Measurements from ENCODE around the gene OMP.
"Not testable (repeated sequence)": the region's sequence is repeated elsewhere in the genome, so short reads cannot be mapped to it uniquely, and the experiment has no call there.

OMP gene, protein sequence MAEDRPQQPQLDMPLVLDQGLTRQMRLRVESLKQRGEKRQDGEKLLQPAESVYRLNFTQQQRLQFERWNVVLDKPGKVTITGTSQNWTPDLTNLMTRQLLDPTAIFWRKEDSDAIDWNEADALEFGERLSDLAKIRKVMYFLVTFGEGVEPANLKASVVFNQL

DNA sequence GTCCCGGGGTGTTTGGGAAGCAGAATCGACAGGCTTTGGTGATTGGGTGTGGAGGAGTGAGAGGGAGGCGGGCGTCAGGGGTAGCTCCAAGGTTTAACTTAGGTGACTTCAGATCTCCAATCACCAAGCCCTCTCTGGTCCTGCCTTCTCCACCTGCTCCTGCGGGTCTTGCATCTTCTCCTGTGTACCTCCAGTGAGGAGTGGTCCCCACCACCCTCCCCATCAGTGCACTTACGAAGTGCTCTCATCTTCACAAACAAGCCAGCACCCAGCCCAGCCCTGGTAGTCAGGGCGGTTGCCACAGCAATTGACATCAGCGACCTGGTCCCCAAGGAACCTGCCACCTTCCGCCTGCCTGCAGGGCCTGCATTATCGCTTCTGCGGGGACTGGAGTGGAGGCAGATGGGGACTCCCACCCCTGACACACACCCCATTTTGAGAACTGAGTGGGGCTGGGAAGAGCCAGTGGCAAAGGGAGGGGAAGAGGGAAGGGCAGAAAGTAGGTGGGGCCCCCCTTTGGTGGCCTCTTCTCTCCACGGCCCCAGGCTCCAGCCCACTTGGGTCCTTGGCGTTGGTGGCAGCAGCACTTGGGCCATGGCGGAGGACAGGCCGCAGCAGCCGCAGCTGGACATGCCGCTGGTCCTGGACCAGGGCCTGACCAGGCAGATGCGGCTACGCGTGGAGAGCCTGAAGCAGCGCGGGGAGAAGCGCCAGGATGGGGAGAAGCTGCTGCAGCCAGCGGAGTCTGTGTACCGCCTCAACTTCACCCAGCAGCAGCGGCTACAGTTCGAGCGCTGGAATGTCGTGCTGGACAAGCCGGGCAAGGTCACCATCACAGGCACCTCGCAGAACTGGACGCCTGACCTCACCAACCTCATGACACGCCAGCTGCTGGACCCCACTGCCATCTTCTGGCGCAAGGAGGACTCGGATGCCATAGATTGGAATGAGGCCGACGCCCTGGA is at the start of gene OMP:
Gene OMP, plus strand, starts transcription at position 595 of the 965 bp plus-strand sequence. Its CDS starts 0 bp downstream, at position 595.
- Mint-ChIP-seq H3K27ac (no peak within 1 kb of the TSS), H3K4me1 (ENCODE audit: low read depth) (no peaks in the 10 kb centered on the region)

GRCh38 chr11:77053217-77054015 is 49.2 kb upstream of the OMP start:
- Mint-ChIP-seq H3K27ac (no peak overlapping the region), H3K36me3 (ENCODE audit: low read depth) (no peaks in the 10 kb centered on the region), H3K4me3 (no peak overlapping the region), H3K9me3 (no peaks in the 10 kb centered on the region), H3K4me1 (ENCODE audit: low read depth) (no peaks in the 10 kb centered on the region), H3K27me3 (no peaks in the 10 kb centered on the region)

More for the DNA sequence above, at the start of gene OMP:
- Mint-ChIP-seq H3K4me3 (no peak within 1 kb of the TSS), H3K36me3 (ENCODE audit: low read depth) (no peaks in the 10 kb centered on the region), H3K9me3 (no peaks in the 10 kb centered on the region), H3K27me3 (no peaks in the 10 kb centered on the region)

- Mint-ChIP-seq H3K27ac (no peak overlapping the region), H3K27me3 (no peaks in the 10 kb centered on the region), H3K4me1 (ENCODE audit: low read depth) (no peaks in the 10 kb centered on the region)
These were observed 48.6 kb upstream of the OMP start for GRCh38 chr11:77054084-77054483.

GRCh38 chr11:77055101-77055561 is 47.5 kb upstream of the OMP start:
- Mint-ChIP-seq H3K27me3 (no peaks in the 10 kb centered on the region), H3K4me3 (no peak overlapping the region), H3K27ac (no peak overlapping the region), H3K36me3 (ENCODE audit: low read depth) (no peaks in the 10 kb centered on the region), H3K9me3 (no peaks in the 10 kb centered on the region), H3K4me1 (ENCODE audit: low read depth) (no peaks in the 10 kb centered on the region)

More at GRCh38 chr11:77054084-77054483, 48.6 kb upstream of the OMP start:
- Mint-ChIP-seq H3K36me3 (ENCODE audit: low read depth) (no peaks in the 10 kb centered on the region), H3K9me3 (no peaks in the 10 kb centered on the region), H3K4me3 (no peak overlapping the region)

DNA sequence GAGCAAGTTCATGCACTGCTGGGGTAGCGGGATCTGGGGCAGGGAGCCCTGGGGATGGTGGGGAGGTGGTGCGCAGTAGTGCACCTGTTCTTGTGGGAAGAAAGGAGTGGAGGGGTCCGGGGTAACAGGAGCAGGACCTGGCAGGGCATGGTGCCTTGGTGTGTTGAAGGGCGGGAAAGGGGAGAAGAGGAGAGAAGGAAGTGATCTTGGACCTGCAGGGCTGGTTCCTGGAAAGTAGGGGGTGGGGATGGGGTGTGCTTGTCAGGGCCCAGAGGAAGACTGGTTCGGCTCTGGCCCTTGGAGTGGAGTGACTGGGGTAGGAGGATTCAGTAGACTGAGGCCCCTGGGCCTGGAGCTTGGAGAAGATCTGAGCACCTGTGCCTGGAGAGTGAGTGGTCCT is 46.7 kb upstream of the OMP start:
- H3K27me3 Mint-ChIP-seq, result no peaks in the 10 kb centered on the region
- no peak overlapping the region for H3K4me3 Mint-ChIP-seq
- no peaks in the 10 kb centered on the region for H3K36me3 Mint-ChIP-seq (ENCODE audit: low read depth)
- no peaks in the 10 kb centered on the region for H3K4me1 Mint-ChIP-seq (ENCODE audit: low read depth)
- no peaks in the 10 kb centered on the region for H3K9me3 Mint-ChIP-seq
- H3K27ac Mint-ChIP-seq, result no peak overlapping the region

DNA sequence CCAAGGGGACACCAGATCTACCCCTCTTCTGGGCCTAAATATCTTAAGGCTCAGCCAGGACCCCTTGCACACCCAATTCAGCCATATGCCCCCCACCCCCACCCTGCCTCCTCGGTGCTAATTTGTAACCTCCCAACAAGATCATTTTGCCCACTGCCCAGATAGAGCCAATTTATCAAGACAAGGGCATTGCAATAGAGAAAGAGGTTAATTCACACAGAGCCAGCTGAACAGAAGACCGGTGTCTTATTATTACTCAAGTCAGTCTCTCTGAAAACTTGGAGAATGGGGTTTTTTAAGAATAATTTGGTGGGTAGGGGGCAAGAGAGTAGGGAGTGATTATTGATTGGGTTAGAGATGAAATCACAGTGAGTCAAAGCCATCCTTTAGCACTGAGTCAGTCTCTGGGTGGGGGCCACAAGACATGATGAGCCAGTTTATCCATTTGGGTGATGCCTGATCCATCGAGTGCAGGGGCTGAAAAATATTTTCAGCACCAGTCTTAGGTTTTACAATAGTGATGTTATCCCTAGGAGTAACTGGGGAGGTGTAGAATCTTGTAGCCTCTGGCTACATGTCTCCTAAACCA is 45.7 kb upstream of the OMP start:
- H3K4me3 Mint-ChIP-seq, result no peak overlapping the region
- no peaks in the 10 kb centered on the region for H3K4me1 Mint-ChIP-seq (ENCODE audit: low read depth)
- no peaks in the 10 kb centered on the region for H3K36me3 Mint-ChIP-seq (ENCODE audit: low read depth)
- H3K9me3 Mint-ChIP-seq, result no peaks in the 10 kb centered on the region
- no peaks in the 10 kb centered on the region for H3K27me3 Mint-ChIP-seq
- H3K27ac Mint-ChIP-seq, result no peak overlapping the region

GRCh38 chr11:77057938-77058474 is 44.6 kb upstream of the OMP start:
- Mint-ChIP-seq H3K4me1 (ENCODE audit: low read depth) (no peaks in the 10 kb centered on the region), H3K27me3 (no peaks in the 10 kb centered on the region), H3K9me3 (no peaks in the 10 kb centered on the region), H3K4me3 (no peak overlapping the region), H3K27ac (no peak overlapping the region), H3K36me3 (ENCODE audit: low read depth) (no peaks in the 10 kb centered on the region)

DNA sequence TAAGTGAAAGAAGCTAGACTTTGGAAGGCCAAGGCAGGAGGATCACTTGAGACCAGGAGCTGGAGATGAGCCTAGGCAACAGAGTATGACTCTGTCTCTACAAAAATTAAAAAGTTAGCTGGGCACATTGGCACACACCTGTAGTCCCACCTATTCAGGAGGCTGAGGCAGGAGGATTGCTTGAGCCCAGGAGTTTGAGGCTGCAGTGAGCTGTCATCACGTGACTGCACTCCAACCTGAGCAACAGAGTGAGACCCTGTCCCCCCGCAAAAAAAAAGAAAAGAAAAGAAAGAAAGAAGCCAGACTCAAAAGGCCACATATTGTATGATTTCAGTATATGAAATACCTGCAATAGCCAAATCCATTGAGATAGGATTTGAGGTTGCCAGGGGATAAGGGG is 43.7 kb upstream of the OMP start:
- no peaks in the 10 kb centered on the region for H3K27me3 Mint-ChIP-seq
- no peak overlapping the region for H3K4me3 Mint-ChIP-seq
- no peak overlapping the region for H3K27ac Mint-ChIP-seq
- H3K9me3 Mint-ChIP-seq, result no peaks in the 10 kb centered on the region
- no peaks in the 10 kb centered on the region for H3K36me3 Mint-ChIP-seq (ENCODE audit: low read depth)
- H3K4me1 Mint-ChIP-seq (ENCODE audit: low read depth), result no peaks in the 10 kb centered on the region

DNA sequence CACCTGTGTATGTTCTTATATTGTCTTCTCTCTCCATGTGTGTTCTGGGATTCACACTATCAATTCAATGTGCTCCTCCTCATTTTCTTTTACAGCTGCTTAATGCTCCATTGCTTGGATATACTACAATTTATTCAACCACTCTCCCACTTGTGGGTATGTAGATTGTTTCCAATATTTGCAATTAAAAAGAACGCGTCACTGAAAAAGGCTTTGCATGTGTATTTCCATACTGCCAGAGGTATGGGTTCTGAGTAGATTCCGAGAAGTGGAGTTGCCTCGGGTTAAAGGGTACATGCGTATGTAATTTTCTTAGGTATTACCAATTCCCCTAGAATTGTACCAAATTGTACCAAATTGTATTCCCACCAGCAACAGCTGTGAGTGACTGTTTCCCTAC is 42.8 kb upstream of the OMP start:
- H3K9me3 Mint-ChIP-seq, result no peaks in the 10 kb centered on the region
- H3K27me3 Mint-ChIP-seq, result no peaks in the 10 kb centered on the region
- no peaks in the 10 kb centered on the region for H3K36me3 Mint-ChIP-seq (ENCODE audit: low read depth)
- no peaks in the 10 kb centered on the region for H3K4me1 Mint-ChIP-seq (ENCODE audit: low read depth)
- no peak overlapping the region for H3K4me3 Mint-ChIP-seq
- H3K27ac Mint-ChIP-seq, result no peak overlapping the region

DNA sequence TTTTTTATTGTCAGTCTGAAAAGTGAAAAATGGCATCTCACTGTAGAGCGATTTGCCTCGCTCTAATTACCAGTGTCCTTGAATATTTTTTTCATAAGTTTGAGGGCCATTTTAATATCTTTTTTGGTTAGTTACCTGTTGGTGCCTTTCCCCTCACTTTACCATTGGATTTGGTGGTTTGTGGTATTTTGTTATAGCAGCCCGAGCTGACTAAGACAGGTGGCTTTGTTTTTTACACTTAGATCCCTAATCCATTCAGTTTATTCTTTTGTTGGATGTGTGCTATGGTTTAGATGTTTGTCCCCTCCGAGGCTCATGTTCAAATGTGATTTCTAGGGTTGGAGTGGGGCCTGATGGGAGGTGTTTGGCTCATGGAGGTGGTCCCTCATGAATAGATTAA is 42.4 kb upstream of the OMP start:
- H3K9me3 Mint-ChIP-seq, result no peaks in the 10 kb centered on the region
- H3K4me1 Mint-ChIP-seq (ENCODE audit: low read depth), result no peaks in the 10 kb centered on the region
- H3K4me3 Mint-ChIP-seq, result no peak overlapping the region
- H3K36me3 Mint-ChIP-seq (ENCODE audit: low read depth), result no peaks in the 10 kb centered on the region
- H3K27me3 Mint-ChIP-seq, result no peaks in the 10 kb centered on the region
- no peak overlapping the region for H3K27ac Mint-ChIP-seq

- not testable (repeated sequence) for H3K4me3 Mint-ChIP-seq; H3K4me1 Mint-ChIP-seq (ENCODE audit: low read depth); H3K36me3 Mint-ChIP-seq (ENCODE audit: low read depth); H3K27me3 Mint-ChIP-seq; H3K27ac Mint-ChIP-seq; H3K9me3 Mint-ChIP-seq
These were observed 41.4 kb upstream of the OMP start for GRCh38 chr11:77061258-77061657.

GRCh38 chr11:77062924-77063323 is 39.7 kb upstream of the OMP start:
- Mint-ChIP-seq H3K36me3 (ENCODE audit: low read depth) (no peaks in the 10 kb centered on the region), H3K4me3 (no peak overlapping the region), H3K27ac (no peak overlapping the region), H3K9me3 (no peaks in the 10 kb centered on the region), H3K27me3 (no peaks in the 10 kb centered on the region), H3K4me1 (ENCODE audit: low read depth) (peaks cover 5% of the 10 kb centered on the region)

- no peak overlapping the region for H3K4me3 Mint-ChIP-seq
- H3K27ac Mint-ChIP-seq, result no peak overlapping the region
- no peaks in the 10 kb centered on the region for H3K36me3 Mint-ChIP-seq (ENCODE audit: low read depth)
- peaks cover 5% of the 10 kb centered on the region for H3K4me1 Mint-ChIP-seq (ENCODE audit: low read depth)
- H3K9me3 Mint-ChIP-seq, result no peaks in the 10 kb centered on the region
- H3K27me3 Mint-ChIP-seq, result no peaks in the 10 kb centered on the region
These were observed 39.2 kb upstream of the OMP start for GRCh38 chr11:77063407-77063806.

GRCh38 chr11:77063861-77064260 is 38.8 kb upstream of the OMP start:
- H3K27me3 Mint-ChIP-seq, result no peaks in the 10 kb centered on the region
- H3K4me3 Mint-ChIP-seq, result no peak overlapping the region
- H3K36me3 Mint-ChIP-seq (ENCODE audit: low read depth), result no peaks in the 10 kb centered on the region
- no peaks in the 10 kb centered on the region for H3K9me3 Mint-ChIP-seq
- no peak overlapping the region for H3K27ac Mint-ChIP-seq
- peaks cover 5% of the 10 kb centered on the region for H3K4me1 Mint-ChIP-seq (ENCODE audit: low read depth)
